BE2C (cell line): Measurements from ENCODE around the gene CERT1.
"Not testable (repeated sequence)": the region's sequence is repeated elsewhere in the genome, so short reads cannot be mapped to it uniquely, and the experiment has no call there.

ENCODE experiments used
- DNase-seq: peaks from one replicate; pipeline ENCODE4 v3.0.0-alpha.2; 2020
- H3K27me3 ChIP-seq: fragments of 250-450 bp; sonication (Bioruptor Pico); 2 replicates; pipeline ENCODE4 v1.5.1; 2020; ENCODE audit warnings: mild to moderate bottlenecking
- H3K36me3 ChIP-seq: fragments of 250-450 bp; sonication (Bioruptor Pico); 2 replicates; pipeline ENCODE4 v1.5.1; 2020; ENCODE audit warnings: mild to moderate bottlenecking
- H3K4me1 ChIP-seq: fragments of 250-450 bp; sonication (Bioruptor Pico); 2 replicates; pipeline ENCODE4 v1.5.1; 2020
- H3K4me3 ChIP-seq: 2 replicates; pipeline ENCODE4 v1.5.1; 2011; ENCODE audit warnings: low read depth, low read length
- H3K9me3 ChIP-seq: fragments of 250-450 bp; sonication (Bioruptor Pico); 2 replicates; pipeline ENCODE4 v1.5.1; 2020
- CTCF ChIP-seq: IDR thresholded peaks from 2 replicates; pipeline ENCODE4 v1.5.1; 2012; ENCODE audit warnings: mild to moderate bottlenecking, low read depth, low read length

The CERT1 gene

GRCh38 chr5:75498208-75498777 is 13.1 kb downstream of the CERT1 start:
- no peak for TF ChIP-seq CTCF
- H3K4me3 ChIP-seq, result no peak overlapping the region
- no peaks in the 10 kb centered on the region for H3K27me3 ChIP-seq
- H3K4me1 ChIP-seq, result peaks cover 6% of the 10 kb centered on the region
- no peak for DNase-seq
- H3K36me3 ChIP-seq, result peaks cover 14% of the 10 kb centered on the region
- H3K9me3 ChIP-seq, result no peaks in the 10 kb centered on the region

- Histone ChIP-seq H3K4me3 (no peak overlapping the region), H3K4me1 (peaks cover 6% of the 10 kb centered on the region), H3K9me3 (no peaks in the 10 kb centered on the region), H3K36me3 (peaks cover 14% of the 10 kb centered on the region), H3K27me3 (no peaks in the 10 kb centered on the region)
- no peak for TF ChIP-seq CTCF
- no peak for DNase-seq
These were observed 15.4 kb downstream of the CERT1 start for GRCh38 chr5:75496026-75496425.

- H3K36me3 ChIP-seq, result peaks cover 7% of the 10 kb centered on the region
- no peaks in the 10 kb centered on the region for H3K4me1 ChIP-seq
- no peak for TF ChIP-seq CTCF
- no peaks in the 10 kb centered on the region for H3K9me3 ChIP-seq
- no peak for DNase-seq
- H3K27me3 ChIP-seq, result no peaks in the 10 kb centered on the region
- no peak overlapping the region for H3K4me3 ChIP-seq
These were observed 19.8 kb downstream of the CERT1 start for GRCh38 chr5:75491621-75492020.

GRCh38 chr5:75489847-75490246 is 21.6 kb downstream of the CERT1 start:
- not testable (repeated sequence) for H3K4me3 ChIP-seq, H3K4me1 ChIP-seq, H3K36me3 ChIP-seq, H3K9me3 ChIP-seq, DNase-seq, H3K27me3 ChIP-seq

- DNase-seq, result no peak
- Histone ChIP-seq H3K4me3 (no peak overlapping the region), H3K27me3 (no peaks in the 10 kb centered on the region), H3K36me3 (no peaks in the 10 kb centered on the region), H3K9me3 (no peaks in the 10 kb centered on the region), H3K4me1 (no peaks in the 10 kb centered on the region)
- TF ChIP-seq CTCF, result no peak
These were observed 26.8 kb downstream of the CERT1 start for GRCh38 chr5:75484605-75485004.

GRCh38 chr5:75482482-75482881 is 28.9 kb downstream of the CERT1 start:
- DNase-seq, result no peak
- H3K27me3 ChIP-seq, result no peaks in the 10 kb centered on the region
- no peaks in the 10 kb centered on the region for H3K9me3 ChIP-seq
- H3K4me3 ChIP-seq, result no peak overlapping the region
- no peak for TF ChIP-seq CTCF
- no peaks in the 10 kb centered on the region for H3K36me3 ChIP-seq
- no peaks in the 10 kb centered on the region for H3K4me1 ChIP-seq

GRCh38 chr5:75481024-75481423 is 30.4 kb downstream of the CERT1 start:
- H3K36me3 ChIP-seq, result no peaks in the 10 kb centered on the region
- TF ChIP-seq CTCF, result no peak
- H3K9me3 ChIP-seq, result no peaks in the 10 kb centered on the region
- no peak overlapping the region for H3K4me3 ChIP-seq
- no peaks in the 10 kb centered on the region for H3K27me3 ChIP-seq
- no peak for DNase-seq
- H3K4me1 ChIP-seq, result no peaks in the 10 kb centered on the region
